Measurements from ENCODE around the gene DHX32.

The DHX32 gene

GRCh38 chr10:125849448-125849847, 31.6 kb downstream of the DHX32 start:
- DNase-seq (ENCODE audit: low read depth in 2 of 2): no peak

GRCh38 chr10:125848857-125849256, 32.2 kb downstream of the DHX32 start:
- no peak for DNase-seq (ENCODE audit: low read depth in 2 of 2)

GRCh38 chr10:125848371-125848770, 32.7 kb downstream of the DHX32 start:
- DNase-seq (ENCODE audit: low read depth in 2 of 2): no peak

- no peak for DNase-seq (ENCODE audit: low read depth in 2 of 2)
These were observed 34.2 kb downstream of the DHX32 start for GRCh38 chr10:125846894-125847293.

DNA sequence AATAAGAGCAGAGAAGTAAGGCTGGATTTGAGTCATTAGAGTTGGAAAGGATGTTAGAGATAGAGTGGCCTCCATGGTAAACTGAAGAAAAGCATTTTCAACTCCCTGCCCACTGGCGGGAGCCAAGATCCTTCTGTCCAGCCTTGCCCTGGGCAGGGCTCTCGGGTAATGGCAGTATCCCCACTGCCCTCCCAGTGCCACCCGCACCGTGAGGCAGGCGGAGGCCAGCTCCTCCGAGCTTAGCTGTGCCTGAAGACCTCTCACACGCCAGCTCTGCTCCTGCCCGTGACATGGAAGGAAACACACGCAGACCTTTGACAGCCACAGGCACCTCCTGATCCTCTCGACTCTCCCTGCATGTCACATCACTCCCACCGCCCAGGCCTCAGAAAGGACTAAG, 35.5 kb downstream of the DHX32 start:
- DNase-seq (ENCODE audit: low read depth in 2 of 2): no peak

- DNase-seq (ENCODE audit: low read depth in 2 of 2): no peak
These were observed 36.3 kb downstream of the DHX32 start for GRCh38 chr10:125844751-125845221.

- DNase-seq (ENCODE audit: low read depth in 2 of 2): no peak
These were observed 37.3 kb downstream of the DHX32 start for GRCh38 chr10:125843603-125844329.

DNA sequence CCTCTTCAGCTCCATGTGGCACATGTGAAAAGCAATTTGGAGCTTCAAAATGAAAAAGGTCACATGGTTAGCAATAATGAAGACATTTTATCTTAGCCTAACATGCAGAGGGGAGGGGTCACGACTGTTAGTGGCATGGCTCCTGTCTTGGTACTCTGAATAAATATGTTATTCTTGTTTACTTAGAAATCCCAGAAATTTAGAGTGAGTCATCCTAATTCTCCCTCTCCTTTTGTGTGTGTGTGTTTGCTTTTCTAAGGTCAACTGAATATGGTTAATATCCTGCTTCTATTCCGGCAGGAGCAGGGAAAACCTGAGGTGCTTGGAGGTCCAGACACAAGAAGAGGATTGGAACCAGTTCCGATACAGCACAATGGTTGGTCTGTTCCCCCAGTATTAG, 40.1 kb downstream of the DHX32 start:
- no peak for DNase-seq (ENCODE audit: low read depth in 2 of 2)

- no peak for DNase-seq (ENCODE audit: low read depth in 2 of 2)
These were observed 40.7 kb downstream of the DHX32 start for GRCh38 chr10:125840406-125840805.

DNA sequence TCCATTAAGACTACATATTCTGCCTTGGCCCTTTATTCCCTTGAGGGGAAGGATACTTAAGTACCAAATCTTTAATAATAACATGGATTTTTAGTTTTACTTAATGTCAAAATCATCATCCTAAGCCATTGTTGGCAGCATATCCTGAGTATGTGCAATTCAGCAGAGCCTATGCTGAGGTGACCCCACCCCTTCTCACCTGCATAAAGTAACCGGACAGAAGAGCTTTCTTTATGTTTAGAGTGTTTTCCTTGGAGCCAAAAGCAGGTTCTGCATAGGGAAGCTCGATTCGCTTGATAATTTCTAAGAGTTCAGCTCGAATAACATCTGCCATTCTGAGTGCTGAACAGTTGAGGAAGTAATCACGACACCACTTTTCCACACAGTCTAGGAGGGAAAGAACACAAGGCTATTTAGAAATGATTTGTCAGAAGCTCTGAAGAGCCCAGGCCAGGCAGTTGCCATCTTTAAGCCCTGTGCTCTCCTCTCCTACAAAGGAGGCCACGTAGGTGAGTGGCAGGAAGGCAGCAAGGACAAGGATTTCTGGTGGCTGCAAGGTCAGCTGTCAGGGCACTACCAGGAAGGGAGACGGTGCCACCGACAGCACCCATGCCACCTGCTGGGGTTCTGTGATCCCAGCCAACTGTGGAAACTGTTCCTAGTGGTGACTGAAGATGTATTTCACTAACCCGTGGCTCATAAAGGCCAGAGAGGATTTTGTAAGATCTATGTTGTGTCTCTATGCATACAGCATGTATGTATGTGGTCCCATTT, 42.1 kb downstream of the DHX32 start:
- DNase-seq (ENCODE audit: low read depth in 2 of 2): no peak

GRCh38 chr10:125836746-125837145, 44.3 kb downstream of the DHX32 start:
- DNase-seq (ENCODE audit: low read depth in 2 of 2): no peak

DNA sequence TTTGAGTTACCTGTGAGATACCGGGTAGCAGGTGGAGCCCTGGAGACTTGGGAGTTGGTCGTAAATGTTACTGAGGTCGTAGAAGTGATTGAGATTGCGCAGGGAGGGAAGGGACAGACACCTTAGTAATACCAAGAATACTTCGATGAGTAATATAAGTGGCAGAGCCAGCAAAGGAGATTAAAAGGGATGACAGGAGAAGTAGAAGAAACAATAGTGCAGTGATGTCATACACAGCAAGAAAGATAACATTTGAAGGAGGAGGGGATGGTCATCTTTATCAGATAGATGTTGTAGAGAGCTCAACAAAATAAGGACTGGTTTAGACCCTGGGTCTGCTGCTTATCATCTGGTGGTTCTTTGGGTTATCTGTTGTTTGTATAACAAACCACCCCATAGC, 52.8 kb downstream of the DHX32 start:
- DNase-seq (ENCODE audit: low read depth in 2 of 2): no peak

DNA sequence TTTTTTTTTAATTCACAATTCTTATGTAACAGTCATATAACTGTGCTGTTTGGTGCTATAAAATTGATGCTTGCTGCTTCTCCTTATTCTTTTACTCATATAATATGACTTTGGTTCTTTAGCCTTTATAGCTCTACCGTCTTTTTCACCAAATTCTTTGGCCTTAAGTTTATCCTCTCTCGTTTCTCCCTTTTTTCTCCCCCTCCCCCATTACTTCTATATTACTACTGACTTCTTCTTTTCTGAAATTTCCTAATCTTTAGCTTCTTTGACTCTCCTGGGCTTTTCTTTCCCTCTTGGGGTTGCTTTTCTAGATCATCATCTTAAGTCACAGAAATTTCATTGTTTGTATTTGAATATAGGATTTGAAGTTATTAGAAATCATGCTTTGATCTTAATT, 54.0 kb downstream of the DHX32 start:
- DNase-seq (ENCODE audit: low read depth in 2 of 2): no peak

DNA sequence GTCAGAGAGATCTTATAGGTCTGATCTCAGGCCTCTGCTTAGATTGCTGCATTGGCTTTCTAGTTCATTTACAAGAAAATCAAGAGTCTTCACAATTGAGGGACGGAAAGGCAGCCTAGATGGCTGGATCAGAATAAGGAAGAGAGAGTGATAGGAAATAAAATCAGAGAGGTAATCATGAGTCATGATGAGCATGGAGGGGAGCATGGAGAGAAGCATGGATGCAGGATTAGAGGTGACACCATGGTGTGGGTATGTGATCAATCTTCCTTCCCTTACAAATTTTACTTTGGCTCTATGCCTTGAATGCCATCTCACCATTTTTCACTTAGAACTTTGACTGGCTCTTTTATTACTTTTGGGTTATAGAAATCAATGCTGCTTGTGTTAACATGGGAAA, 56.4 kb downstream of the DHX32 start:
- no peak for DNase-seq (ENCODE audit: low read depth in 2 of 2)

GRCh38 chr10:125823663-125824251, 57.3 kb downstream of the DHX32 start:
- no peak for DNase-seq (ENCODE audit: low read depth in 2 of 2)

- DNase-seq (ENCODE audit: low read depth in 2 of 2): peak; percentile 81 to 85
These were observed 58.0 kb downstream of the DHX32 start, which contains the start of the genes BCCIP and UROS for GRCh38 chr10:125822878-125823662. TSS of gene BCCIP (plus strand) at chr10:125823546. CDS start at chr10:125823558, 12 bp downstream. TSS of gene UROS (minus strand) at chr10:125823258. CDS start at chr10:125816499, 6,759 bp downstream.

DNA sequence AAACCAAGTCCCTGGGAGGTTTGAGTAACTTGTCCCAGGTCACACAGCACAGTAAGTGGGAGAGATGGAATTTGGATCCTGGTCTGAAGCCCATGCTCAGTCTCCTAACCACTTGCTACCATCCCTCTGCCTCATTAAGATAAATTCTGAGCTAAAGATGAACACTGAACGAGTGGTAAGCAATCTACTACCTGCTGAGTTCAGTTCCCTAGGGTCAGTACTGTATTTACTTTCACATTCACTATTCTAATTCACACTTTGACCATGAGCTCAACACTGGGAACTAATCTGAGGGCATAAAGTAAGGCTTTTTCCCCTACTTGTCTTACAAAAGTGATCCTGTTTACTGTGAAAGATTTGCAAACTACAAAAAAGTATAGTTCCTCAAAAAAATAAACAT, 60.4 kb downstream of the DHX32 start:
- no peak for DNase-seq (ENCODE audit: low read depth in 2 of 2)

DNA sequence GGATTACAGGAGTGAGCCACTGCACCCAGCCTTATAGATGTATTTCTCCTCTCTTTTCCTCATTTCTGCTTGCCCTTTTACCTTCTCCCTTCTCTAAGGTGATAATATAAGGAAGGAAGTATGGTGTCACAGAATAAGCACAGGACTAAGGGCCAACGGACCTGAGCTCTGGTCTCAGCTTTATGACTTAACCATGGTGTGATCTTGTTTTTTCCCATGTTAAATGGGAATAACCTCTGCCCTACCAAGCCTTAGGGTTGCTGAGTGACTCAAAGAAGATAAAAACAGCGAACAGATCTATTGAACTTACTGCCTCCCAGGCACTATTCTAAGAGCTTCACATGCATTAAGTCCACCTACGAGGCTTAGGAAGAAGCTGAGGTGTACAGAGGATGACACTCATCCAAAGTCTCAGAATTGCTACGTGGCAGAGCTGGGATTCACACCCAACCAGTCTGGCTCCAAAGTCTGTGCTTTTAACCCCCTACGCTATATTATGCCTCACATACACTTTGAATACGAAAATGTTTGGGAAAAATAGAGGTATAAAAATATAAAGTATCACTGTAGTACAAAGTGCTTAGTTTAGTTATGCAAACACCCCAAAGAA, 63.6 kb downstream of the DHX32 start:
- DNase-seq (ENCODE audit: low read depth in 2 of 2): no peak

GRCh38 chr10:125816548-125816947, 64.5 kb downstream of the DHX32 start:
- no peak for DNase-seq (ENCODE audit: low read depth in 2 of 2)

DNA sequence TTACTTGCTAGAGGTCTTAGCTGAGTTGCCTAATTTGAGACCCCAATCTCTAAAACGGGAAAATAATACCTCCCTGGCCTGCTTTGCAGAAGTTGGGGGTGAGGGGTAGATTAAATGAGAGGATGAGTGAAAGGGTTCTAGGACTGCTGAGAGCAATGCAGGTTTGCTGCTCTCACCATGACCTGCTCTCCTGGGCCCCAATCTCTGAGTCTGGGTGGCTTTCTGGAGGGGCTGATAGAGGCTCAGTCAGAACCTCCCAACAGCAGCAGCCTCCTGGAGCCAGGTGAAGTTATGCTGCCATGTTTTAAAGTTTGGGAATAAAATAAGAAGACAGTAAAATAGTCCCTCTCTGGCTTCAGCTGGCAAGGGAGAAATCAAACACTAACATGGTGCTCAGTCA, 65.3 kb downstream of the DHX32 start:
- DNase-seq (ENCODE audit: low read depth in 2 of 2): no peak

DNA sequence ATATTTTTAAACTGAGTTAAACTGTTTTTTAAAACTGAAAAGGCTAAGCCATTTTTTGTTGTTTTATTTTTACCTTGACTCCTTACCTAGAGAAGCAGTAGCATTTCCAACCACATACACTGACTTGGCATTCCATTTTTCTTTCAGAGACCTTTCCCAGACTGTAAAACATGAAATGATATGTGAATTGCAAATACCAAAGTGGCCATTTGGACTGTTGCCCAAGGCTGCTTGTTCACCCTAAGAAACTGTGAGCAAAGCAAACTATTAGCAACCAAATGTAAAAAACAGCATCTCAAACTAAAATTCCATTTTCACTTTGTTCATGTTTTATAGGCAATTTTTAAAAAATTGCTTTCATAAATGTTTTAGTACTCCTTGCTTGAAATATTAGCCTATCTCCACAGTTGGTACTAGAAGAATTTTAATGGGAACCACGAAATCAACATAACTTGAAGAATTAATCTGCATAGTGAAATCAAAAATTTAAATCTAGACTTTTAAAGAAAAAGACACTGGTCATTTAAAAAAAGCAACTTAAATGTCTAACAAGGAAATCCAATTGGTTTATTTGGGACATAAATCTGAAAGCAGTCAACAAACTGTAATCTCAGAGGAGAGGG, 68.9 kb downstream of the DHX32 start:
- DNase-seq (ENCODE audit: low read depth in 2 of 2): no peak
